Endothelial cell of umbilical vein (primary cell): Measurements from ENCODE around the gene SARS2. TPM values are rescaled to one million over a fixed set of nuclear protein-coding genes. Genes with fewer than 3 reads are reported as not detected.

Source experiments
- BruUV-seq: library from RNA; stranded (reverse); fragments of 400-500 nt; replicated peaks from 2 replicates; lab custom pipeline; 2021; lab: Mats Ljungman, UMichigan
- CTCF ChIA-PET: fragments of 300-600, 350-600 bp; sonication (Branson Sonifier 250); formaldehyde crosslinking; loops from one replicate; lab custom pipeline; 2021; ENCODE audit warnings: antibody characterized with exemption, inconsistent platforms; lab: Charles Lee
- POLR2A ChIA-PET: fragments of 300-600, 350-600 bp; sonication (Branson Sonifier 250); formaldehyde crosslinking; loops from one replicate; lab custom pipeline; 2021; ENCODE audit warnings: antibody characterized with exemption, inconsistent platforms; lab: Charles Lee
- DNase-seq: peaks from one replicate; pipeline ENCODE4 v3.0.0-alpha.2; 2011; ENCODE audit warnings: low read depth, low spot score
- FAIRE-seq: peaks from 2 replicates; lab custom pipeline; 2011; peaks lifted over from hg19 to GRCh38; lab: Jason Lieb, UNC
- H2AFZ ChIP-seq: 2 replicates; pipeline ENCODE4 v1.6.0; 2012; ENCODE audit warnings: low read depth, low read length, control low read depth, inconsistent platforms
- H3K27ac ChIP-seq: 2 replicates; pipeline ENCODE4 v1.5.1; 2011; ENCODE audit warnings: low read depth, mild to moderate bottlenecking, control low read depth, low read length, moderate library complexity; ENCODE audit not compliant: insufficient read depth
- H3K27me3 ChIP-seq, 2 experiments: 2 replicates each; pipeline versions ENCODE4 v1.6.0 to v1.6.1; 2011; ENCODE audit warnings: low read length in 2 of 2, mixed read lengths in 1 of 2; ENCODE audit not compliant: control insufficient read depth in 2 of 2, insufficient read depth in 2 of 2
- H3K36me3 ChIP-seq, 2 experiments: 2 replicates in 1 of 2; 3 replicates in 1 of 2; pipeline ENCODE4 v1.5.1; 2011; ENCODE audit warnings: low read length in 2 of 2, mild to moderate bottlenecking in 1 of 2, moderate library complexity in 1 of 2; ENCODE audit not compliant: control insufficient read depth in 2 of 2, insufficient read depth in 2 of 2; ENCODE audit errors: extremely low read depth in 1 of 2
- H3K4me1 ChIP-seq: 3 replicates; pipeline ENCODE4 v1.5.1; 2011; ENCODE audit warnings: mild to moderate bottlenecking, low read length; ENCODE audit not compliant: control insufficient read depth, insufficient read depth; ENCODE audit errors: extremely low read depth
- H3K4me2 ChIP-seq: 2 replicates; pipeline ENCODE4 v1.6.1; 2011; ENCODE audit warnings: low read length, control low read depth, mixed read lengths; ENCODE audit not compliant: insufficient read depth
- H3K4me3 ChIP-seq, 3 experiments: fragments of 200-600 bp in 1 of 3; sonication (generic), shearing (Covaris generic) in 1 of 3; replicated peaks in 1 of 3; 2 replicates each; pipeline ENCODE4 v1.5.1; 2011 to 2016; ENCODE audit warnings: control low read depth in 3 of 3, low read length in 3 of 3, mild to moderate bottlenecking in 2 of 3, inconsistent platforms in 1 of 3, low read depth in 1 of 3, moderate library complexity in 1 of 3; ENCODE audit not compliant: insufficient read depth in 1 of 3
- H3K79me2 ChIP-seq: 2 replicates; pipeline ENCODE4 v1.6.0; 2012; ENCODE audit warnings: low read length, inconsistent platforms; ENCODE audit not compliant: control insufficient read depth, insufficient read depth
- H3K9ac ChIP-seq: replicated peaks from 2 replicates; pipeline ENCODE3; 2011; ENCODE audit warnings: low read length, control low read depth; ENCODE audit not compliant: insufficient read depth; ENCODE audit errors: extremely low read depth
- H3K9me1 ChIP-seq: replicated peaks from 3 replicates; pipeline ENCODE4 v1.6.0; 2011; ENCODE audit warnings: mild to moderate bottlenecking, low read length; ENCODE audit not compliant: control insufficient read depth, insufficient read depth; ENCODE audit errors: extremely low read depth
- H3K9me3 ChIP-seq: replicated peaks from 2 replicates; pipeline ENCODE4 v1.5.1; 2012; ENCODE audit warnings: low read length, inconsistent platforms; ENCODE audit not compliant: control insufficient read depth, insufficient read depth
- H4K20me1 ChIP-seq: replicated peaks from 2 replicates; pipeline ENCODE3; 2011; ENCODE audit warnings: mild to moderate bottlenecking, low read length; ENCODE audit not compliant: control insufficient read depth, insufficient read depth; ENCODE audit errors: extremely low read depth
- EZH2 ChIP-seq: IDR thresholded peaks from 2 replicates; pipeline ENCODE4 v1.6.1; 2012; ENCODE audit warnings: borderline replicate concordance, low read depth, mild to moderate bottlenecking, moderate library complexity, low read length, inconsistent platforms; ENCODE audit not compliant: severe bottlenecking
- FOS ChIP-seq: IDR thresholded peaks from 2 replicates; pipeline ENCODE4 v1.6.1; 2011; ENCODE audit warnings: mild to moderate bottlenecking, low read length, moderate library complexity, borderline replicate concordance; ENCODE audit not compliant: insufficient read depth
- MAX ChIP-seq: IDR thresholded peaks from 2 replicates; pipeline ENCODE4 v1.6.1; 2011; ENCODE audit not compliant: insufficient read depth, insufficient read length
- POLR2AphosphoS5 ChIP-seq: IDR thresholded peaks from 2 replicates; pipeline ENCODE4 v1.6.1; 2012; ENCODE audit warnings: low read depth, mild to moderate bottlenecking, control low read depth, low read length, moderate library complexity; ENCODE audit not compliant: insufficient read depth
- dilution Hi-C: fragments of 300-500 bp; cut with MboI; formaldehyde crosslinking; loops from one replicate; pipeline ENCODE4 v1.15.0; 2019; ENCODE audit warnings: low sequenced_read_pairs; ENCODE audit not compliant: extremely low pct_ligation_motif_present
- intact Hi-C: fragments of 100-400 bp; cut with micrococcal nuclease; formaldehyde crosslinking; loops from one replicate; pipeline ENCODE4 v1.10.0; 2022
- polyA plus RNA-seq, 4 experiments: library from polyadenylated mRNA; depleted of rRNA in 3 of 4; stranded (reverse) in 3 of 4; unstranded in 1 of 4; fragments of >200 nt; gene quantifications; 2 replicates each; pipeline versions ENCODE4 v1.2.1 to v1.2.3, GENCODE V29; 2011 to 2012; ENCODE audit warnings: missing spikeins in 1 of 4
- total RNA-seq: library from RNA; stranded (reverse); gene quantifications from 2 replicates; pipeline ENCODE4 v1.2.3, GENCODE V29; 2021
- TF ChIP-seq, protein P1 (sequence below), 2 donors: IDR thresholded peaks; 1 replicate in 1 of 2; 2 replicates in 1 of 2; pipeline ENCODE4 v1.5.1; 2011; ENCODE audit warnings: low read length in 2 of 2, mild to moderate bottlenecking in 2 of 2, moderate library complexity in 2 of 2, control low read depth in 1 of 2, inconsistent platforms in 1 of 2, low read depth in 1 of 2; ENCODE audit not compliant: insufficient read depth in 1 of 2; ENCODE audit errors: extremely low read depth in 1 of 2

Gene SARS2
- total and polyA plus RNA-seq, 2 donors (not counting 3 experiments of a cell fraction or from before 2014, with no cell fraction given) = 40.3 to 43.7 TPM

DNA sequence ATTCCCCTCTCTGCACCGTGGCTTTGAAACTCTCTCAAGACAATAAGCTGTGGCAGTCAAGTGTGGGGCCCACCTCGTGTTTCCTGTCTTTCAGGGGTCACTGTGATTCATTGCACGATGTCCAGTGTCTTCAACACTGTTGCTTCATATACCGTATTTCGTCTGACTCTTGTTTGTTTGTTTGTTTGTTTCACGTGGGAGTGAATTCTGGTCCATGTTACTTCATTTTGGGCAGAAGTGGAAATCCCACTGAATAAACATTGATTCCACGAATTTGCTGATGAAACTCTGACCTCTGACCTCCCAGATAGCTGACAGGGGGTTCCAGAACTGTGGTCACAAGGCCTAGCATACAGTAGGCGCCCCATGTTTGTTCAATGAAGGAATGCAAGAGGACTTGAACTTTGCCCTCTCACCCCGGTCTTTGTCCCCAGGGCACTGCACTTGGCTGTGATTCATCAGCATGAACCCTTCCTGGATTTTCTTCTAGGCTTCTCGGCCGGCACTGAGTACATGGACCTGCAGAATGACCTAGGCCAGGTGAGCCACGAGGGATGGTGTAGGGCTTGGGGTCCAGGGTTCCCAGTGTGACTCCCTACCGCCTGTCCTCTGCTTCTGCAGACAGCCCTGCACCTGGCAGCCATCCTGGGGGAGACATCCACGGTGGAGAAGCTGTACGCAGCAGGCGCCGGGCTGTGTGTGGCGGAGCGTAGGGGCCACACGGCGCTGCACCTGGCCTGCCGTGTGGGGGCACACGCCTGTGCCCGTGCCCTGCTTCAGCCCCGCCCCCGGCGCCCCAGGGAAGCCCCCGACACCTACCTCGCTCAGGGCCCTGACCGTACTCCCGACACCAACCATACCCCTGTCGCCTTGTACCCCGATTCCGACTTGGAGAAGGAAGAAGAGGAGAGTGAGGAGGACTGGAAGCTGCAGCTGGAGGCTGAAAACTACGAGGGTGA is 25.7 kb downstream of the SARS2 start:
- Histone ChIP-seq H2AFZ (no peak overlapping the region), H4K20me1 (no peaks in the 10 kb centered on the region), H3K79me2 (peaks cover 5% of the 10 kb centered on the region), H3K4me3 (no peak overlapping the region), H3K9me3 (no peaks in the 10 kb centered on the region), H3K36me3 (peaks cover 0 to 21% of the 10 kb centered on the region in 2 experiments), H3K27me3 (no peaks in the 10 kb centered on the region), H3K4me1 (peaks cover 15% of the 10 kb centered on the region), H3K4me2 (no peak overlapping the region), H3K27ac (no peak overlapping the region), H3K9ac (no peak overlapping the region), H3K9me1 (no peaks in the 10 kb centered on the region)
- FAIRE-seq = no peak
- DNase-seq = no peak
- TF ChIP-seq, protein P1, sequence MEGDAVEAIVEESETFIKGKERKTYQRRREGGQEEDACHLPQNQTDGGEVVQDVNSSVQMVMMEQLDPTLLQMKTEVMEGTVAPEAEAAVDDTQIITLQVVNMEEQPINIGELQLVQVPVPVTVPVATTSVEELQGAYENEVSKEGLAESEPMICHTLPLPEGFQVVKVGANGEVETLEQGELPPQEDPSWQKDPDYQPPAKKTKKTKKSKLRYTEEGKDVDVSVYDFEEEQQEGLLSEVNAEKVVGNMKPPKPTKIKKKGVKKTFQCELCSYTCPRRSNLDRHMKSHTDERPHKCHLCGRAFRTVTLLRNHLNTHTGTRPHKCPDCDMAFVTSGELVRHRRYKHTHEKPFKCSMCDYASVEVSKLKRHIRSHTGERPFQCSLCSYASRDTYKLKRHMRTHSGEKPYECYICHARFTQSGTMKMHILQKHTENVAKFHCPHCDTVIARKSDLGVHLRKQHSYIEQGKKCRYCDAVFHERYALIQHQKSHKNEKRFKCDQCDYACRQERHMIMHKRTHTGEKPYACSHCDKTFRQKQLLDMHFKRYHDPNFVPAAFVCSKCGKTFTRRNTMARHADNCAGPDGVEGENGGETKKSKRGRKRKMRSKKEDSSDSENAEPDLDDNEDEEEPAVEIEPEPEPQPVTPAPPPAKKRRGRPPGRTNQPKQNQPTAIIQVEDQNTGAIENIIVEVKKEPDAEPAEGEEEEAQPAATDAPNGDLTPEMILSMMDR (IDR thresholded peaks at IDR 0.05; ENCODE audit: extremely low read depth in 1 of 2, insufficient read depth in 1 of 2, low read depth in 1 of 2, low read length in 2 of 2) = no peak
- TF ChIP-seq MAX (no peak), POLR2AphosphoS5 (no peak), FOS (no peak), EZH2 (no peak)
- POLR2A ChIA-PET = no interaction called here
- dilution Hi-C loops (no loop called here), intact Hi-C loops (no loop called here)
- CTCF ChIA-PET = interaction anchor here (1.4 kb wide), 1 partner anchor 17 kb away, joined by 6 read pairs; no protein-coding TSS in a partner anchor
- BruUV-seq = no TSS peak
